DMS79 treated with DMSO at 0.1 percent for 48 hours (cell line): ENCODE results near the gene OS9.
A peak's percentile ranks its signal among the peaks of the same experiment; 100 is the strongest.

ENCODE experiments used
- DNase-seq: peaks from one replicate; lab custom pipeline; 2025; lab: John Stamatoyannopoulos, UW

OS9 gene

GRCh38 chr12:57735952-57736740 lies 42.2 kb downstream of the OS9 start:
- no peak for DNase-seq

- no peak for DNase-seq
These were observed 43.0 kb downstream of the OS9 start for GRCh38 chr12:57736741-57737466.

GRCh38 chr12:57737467-57738460 lies 43.8 kb downstream of the OS9 start:
- DNase-seq: no peak

GRCh38 chr12:57738661-57739237 lies 44.8 kb downstream of the OS9 start, which contains the start of gene AGAP2:
Gene AGAP2 (minus strand): TSS chr12:57738742. CDS start chr12:57738246, 496 bp downstream.
- DNase-seq: peak; percentile 43

GRCh38 chr12:57739387-57739786 lies 45.5 kb downstream of the OS9 start:
- peak; percentile 26 for DNase-seq

DNA sequence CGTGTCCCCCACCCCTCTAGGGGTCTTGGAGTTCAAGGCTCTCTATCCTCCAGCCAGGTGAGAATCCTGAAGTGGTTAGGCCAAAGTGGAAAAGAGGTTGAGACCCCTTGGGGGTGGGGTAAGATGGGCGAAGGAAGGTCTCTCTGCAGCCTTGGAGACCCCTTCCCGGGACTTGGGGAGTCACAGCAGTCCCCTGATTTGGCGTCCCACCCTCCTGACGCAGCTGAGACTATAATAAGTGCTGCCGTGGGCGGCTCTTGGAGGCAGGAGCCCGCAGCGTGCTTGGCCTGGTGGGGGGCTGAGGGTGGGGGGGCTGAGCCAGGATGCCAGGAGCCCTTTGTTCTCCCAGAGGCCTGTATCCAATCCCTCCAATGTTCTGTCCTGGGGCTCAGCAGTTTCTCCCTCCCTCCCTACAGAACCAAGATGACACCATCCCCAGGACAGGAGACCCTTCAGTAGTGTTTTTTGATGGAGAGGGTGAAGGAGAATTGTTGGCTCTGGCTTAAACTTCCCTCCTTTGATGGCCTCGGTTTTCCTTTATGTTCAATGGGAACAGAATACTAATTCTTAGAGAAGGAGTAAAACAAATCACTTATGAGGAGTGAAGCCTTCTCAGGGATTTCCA lies 46.1 kb downstream of the OS9 start:
- DNase-seq: no peak

DNA sequence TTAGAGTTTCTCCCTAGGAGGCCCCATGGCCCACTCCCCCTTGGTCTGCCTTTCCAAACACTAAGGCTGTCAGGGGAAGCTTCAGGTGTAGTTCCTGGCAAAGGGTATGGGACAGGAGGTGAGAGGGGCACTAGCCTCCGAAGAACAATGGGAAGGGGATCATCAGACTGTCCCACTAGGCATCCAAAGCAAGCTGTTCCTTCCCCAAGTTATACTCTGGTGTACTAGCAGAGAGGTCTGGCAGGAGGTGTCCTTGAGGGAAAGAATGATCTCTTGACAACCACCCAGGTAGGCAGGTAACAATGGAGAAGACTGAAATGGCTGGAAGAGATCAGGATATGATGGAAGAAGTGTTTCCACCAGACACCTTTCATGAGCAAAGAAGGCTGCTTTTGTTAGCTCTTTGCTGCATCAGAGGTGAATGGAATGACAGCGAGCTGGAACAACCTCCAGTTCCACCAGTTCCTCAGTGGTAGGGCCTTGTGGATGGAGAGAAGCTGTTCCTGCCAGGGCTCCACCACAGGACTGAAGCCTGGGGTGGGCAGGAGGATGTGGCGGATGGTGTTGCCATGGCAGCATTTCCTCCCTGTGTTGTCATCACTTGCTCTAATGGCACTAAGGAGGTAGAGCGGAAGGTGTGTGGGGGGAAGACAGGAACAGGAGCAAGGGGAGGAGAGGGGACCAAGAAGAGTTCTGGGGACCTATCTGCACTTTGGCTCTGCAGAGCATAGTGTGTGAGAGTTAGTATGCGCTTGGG lies 46.9 kb downstream of the OS9 start:
- no peak for DNase-seq

- no peak for DNase-seq
These were observed 47.5 kb downstream of the OS9 start for GRCh38 chr12:57741413-57741789.

- no peak for DNase-seq
These were observed 48.2 kb downstream of the OS9 start for GRCh38 chr12:57741844-57742738.

DNA sequence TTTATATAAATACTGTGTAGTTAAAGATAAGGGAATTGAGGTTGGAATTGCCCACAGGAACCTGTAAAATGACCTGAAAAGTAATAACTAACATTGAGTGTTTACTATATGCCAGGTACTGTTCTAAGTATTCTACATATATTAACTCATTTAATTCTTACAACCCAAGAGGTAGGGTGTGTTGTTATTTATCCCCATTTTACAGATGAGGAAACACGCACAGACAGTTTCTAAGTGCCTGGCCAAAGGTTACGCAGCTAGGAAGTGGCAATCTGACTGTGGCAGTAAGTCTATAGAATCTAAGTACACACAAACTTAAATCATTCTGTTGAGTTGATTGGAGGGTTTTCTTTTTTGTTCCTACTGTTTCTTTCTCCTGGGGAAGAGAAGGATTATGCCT lies 49.8 kb downstream of the OS9 start:
- no peak for DNase-seq

DNA sequence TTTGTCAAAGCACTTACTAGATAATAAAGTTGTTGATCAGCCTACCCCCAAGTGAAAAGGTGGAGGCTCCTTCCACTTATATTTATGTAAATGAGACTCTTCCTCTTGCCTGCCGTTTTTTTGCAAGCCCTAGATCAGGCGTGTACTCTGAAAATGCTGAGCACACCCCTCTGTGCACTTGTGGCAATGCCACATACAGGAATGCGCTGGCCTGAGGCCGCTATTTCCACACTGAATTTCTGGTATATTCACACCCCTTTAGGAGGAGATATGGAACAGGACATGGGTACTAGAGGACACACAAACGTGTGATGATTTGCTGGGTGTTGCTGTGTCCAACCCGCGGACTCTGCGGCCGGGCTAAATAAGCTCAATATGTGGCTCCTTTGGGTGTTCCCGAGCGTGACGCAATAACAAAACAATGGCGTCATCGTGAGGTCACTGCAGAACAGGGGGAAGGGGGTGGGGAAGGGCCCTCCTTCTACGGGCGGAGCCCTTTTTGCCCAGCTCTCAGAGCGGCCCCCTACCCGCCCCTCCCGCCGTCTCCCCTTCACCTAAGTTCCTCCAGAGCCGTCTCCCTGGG lies 50.4 kb downstream of the OS9 start:
- DNase-seq: peak; percentile 70

GRCh38 chr12:57744777-57745484 lies 51.0 kb downstream of the OS9 start, which contains the start of gene TSPAN31:
Gene TSPAN31 (plus strand): TSS chr12:57745039. CDS start chr12:57745155, 116 bp downstream.
- DNase-seq: peak; percentile 94

DNA sequence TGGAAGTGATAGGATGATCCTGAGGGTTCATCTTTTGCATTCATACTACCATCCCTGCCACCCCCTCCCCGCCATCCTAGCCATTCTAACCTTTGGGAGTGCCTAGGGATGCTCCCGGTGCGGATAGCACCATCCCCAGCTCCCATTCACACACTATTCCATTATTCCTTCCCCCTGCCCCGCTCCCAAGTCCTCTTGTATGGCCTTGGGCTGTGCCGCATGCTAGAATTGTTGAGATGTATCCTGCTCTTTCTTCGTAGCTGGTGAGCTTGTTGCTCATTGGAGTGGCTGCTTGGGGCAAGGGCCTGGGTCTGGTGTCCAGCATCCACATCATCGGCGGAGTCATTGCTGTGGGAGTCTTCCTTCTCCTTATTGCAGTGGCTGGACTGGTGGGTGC lies 51.6 kb downstream of the OS9 start:
- no peak for DNase-seq

GRCh38 chr12:57746025-57746424 lies 52.1 kb downstream of the OS9 start:
- no peak for DNase-seq

GRCh38 chr12:57749061-57749460 lies 55.1 kb downstream of the OS9 start:
- no peak for DNase-seq

DNA sequence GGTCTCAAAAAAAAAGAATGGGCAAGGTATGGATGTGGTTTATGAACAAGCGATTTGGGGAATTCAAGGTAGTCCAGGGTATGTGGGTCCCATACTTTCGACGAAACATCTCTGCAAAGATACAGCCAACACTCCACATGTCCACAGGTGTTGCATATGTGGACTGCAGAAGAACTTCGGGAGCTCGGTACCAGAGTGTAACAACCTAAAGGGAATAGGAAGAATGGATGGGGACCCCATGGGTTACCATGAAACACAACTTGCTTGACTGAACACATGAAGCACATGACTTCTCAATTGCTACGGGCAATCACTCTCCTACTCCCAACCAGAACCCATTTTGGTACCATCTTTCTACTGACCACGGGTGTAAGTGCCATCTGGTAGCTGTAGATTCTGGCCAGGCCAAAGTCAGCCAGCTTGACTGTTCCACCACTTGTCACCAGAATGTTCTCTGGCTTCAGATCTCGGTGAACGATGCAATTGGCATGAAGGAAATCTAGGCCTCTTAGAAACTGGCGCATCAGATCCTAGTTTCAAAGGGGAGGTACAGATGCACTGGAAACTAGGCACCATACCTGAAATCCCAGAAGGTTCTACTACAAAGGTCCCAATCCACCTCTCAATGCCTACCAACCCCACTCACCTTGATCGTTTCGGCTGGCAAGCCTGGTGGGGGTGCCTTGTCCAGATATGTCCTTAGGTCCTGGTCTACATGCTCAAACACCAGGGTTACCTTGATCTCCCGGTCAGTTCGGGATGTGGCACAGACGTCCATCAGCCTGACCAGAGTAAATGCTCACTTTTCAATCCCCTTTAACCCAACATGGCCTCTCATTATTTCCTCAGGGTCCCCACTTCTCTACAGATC lies 56.9 kb downstream of the OS9 start:
- no peak for DNase-seq

- DNase-seq: no peak
These were observed 57.5 kb downstream of the OS9 start for GRCh38 chr12:57751432-57751787.
